SK-N-SH treated with all-trans-retinoic acid at 6 μM for 48 hours (cell line): ENCODE measurements around the gene NSFL1C.
"Not testable (repeated sequence)": the region's sequence is repeated elsewhere in the genome, so short reads cannot be mapped to it uniquely, and the experiment has no call there.

ENCODE experiments used
- ARNTL ChIP-seq: fragments of 450-650 bp; formaldehyde crosslinking; IDR thresholded peaks from 2 replicates; pipeline ENCODE4 v1.5.0; 2020; ENCODE audit warnings: low read depth, mild to moderate bottlenecking, moderate library complexity, borderline replicate concordance
- TSHZ2 ChIP-seq: fragments of 250-450 bp; sonication (Bioruptor Pico); IDR thresholded peaks from 2 replicates; pipeline ENCODE4 v1.5.0; 2020; ENCODE audit warnings: mild to moderate bottlenecking, moderate library complexity
- ZFP3 ChIP-seq: fragments of 250-450 bp; sonication (Bioruptor Pico); IDR thresholded peaks from 2 replicates; pipeline ENCODE4 v1.5.0; 2020; ENCODE audit warnings: mild to moderate bottlenecking, moderate library complexity

- TF ChIP-seq ARNTL (CRISPR knock-in tag); TSHZ2; ZFP3: not testable (repeated sequence)
These were observed 30.7 kb upstream of the NSFL1C start for GRCh38 chr20:1497371-1497770.
